ENCODE measurements around the gene GNMT.

GRCh38 chr6:42960243-42961019 lies at the start of gene GNMT:
- TF ChIP-seq ELF4 (IDR thresholded peaks at IDR 0.05) = no peak
- TF ChIP-seq ARNT (IDR thresholded peaks at IDR 0.05) = no peak
- no peak for TF ChIP-seq FOXA1 (IDR thresholded peaks at IDR 0.05)
- TF ChIP-seq SUZ12 (IDR thresholded peaks at IDR 0.05) = no peak
- no peak for TF ChIP-seq LEF1 (IDR thresholded peaks at IDR 0.05; ENCODE audit: borderline replicate concordance)
- no peak for TF ChIP-seq FOXM1 (IDR thresholded peaks at IDR 0.05; ENCODE audit: borderline replicate concordance)
